ENCODE data around the gene KIF3C. TPM values are rescaled to one million over a fixed set of nuclear protein-coding genes. Genes with fewer than 3 reads are reported as not detected.

The KIF3C gene
- total and polyA plus RNA-seq, 10 of the 15 experiments (the other 5 are each of a cell fraction or from before 2014, with no cell fraction given): 0.10 to 0.63 (median 0.46) TPM

- RAD21 ChIA-PET (ENCODE audit: unreplicated experiment): no interaction called here
- no peaks in the 10 kb centered on the region for H3K36me3 ChIP-seq (ENCODE audit: control insufficient read depth in 2 of 2, insufficient read depth in 2 of 2, low read length in 1 of 2)
- in situ Hi-C loops (cut with MboI): no loop called here
- SMC1A ChIA-PET (ENCODE audit: uncharacterized antibody, unreplicated experiment): interaction anchor here (0.6 kb wide), 1 partner anchor 14 kb away, joined by 3 read pairs; no protein-coding TSS in a partner anchor
- no peak overlapping the region for H3K27ac ChIP-seq (ENCODE audit: control insufficient read depth, insufficient read depth)
- no peak overlapping the region for H3K4me2 ChIP-seq (ENCODE audit: control insufficient read depth, insufficient read depth)
- H3K9ac ChIP-seq (ENCODE audit: control insufficient read depth, insufficient read depth, low read length): no peak overlapping the region
- intact Hi-C loops (cut with micrococcal nuclease; ENCODE audit: unreplicated experiment): no loop called here
- FAIRE-seq (no peak), ATAC-seq (no peak), DNase-seq (ENCODE audit: low read depth, low spot score) (no peak)
- WGBS (ENCODE audit: insufficient coverage, insufficient replicate concordance, low lambda C conversion rate, missing lambda C conversion rate): 16% methylated on average over 10 of the region's 10 CpGs
- CTCF ChIA-PET: no interaction called here
- H3K79me2 ChIP-seq (ENCODE audit: control insufficient read depth, insufficient read depth, low read length): no peaks in the 10 kb centered on the region
- H3K4me3 ChIP-seq: no peak overlapping the region
- no peaks in the 10 kb centered on the region for H4K20me1 ChIP-seq (ENCODE audit: control insufficient read depth, insufficient read depth)
- H3K4me1 ChIP-seq (ENCODE audit: control insufficient read depth, insufficient read depth, low read length): no peaks in the 10 kb centered on the region
- H3K27me3 ChIP-seq (replicated peaks in 1 of 2; ENCODE audit: control insufficient read depth in 2 of 2, insufficient read depth in 2 of 2, low read length in 1 of 2): no peaks in the 10 kb centered on the region
- H2AFZ ChIP-seq (ENCODE audit: control insufficient read depth, low read depth, low read length): no peak overlapping the region; the same call in 1 of the 2 replicates
- BruUV-seq (replicated peaks): no TSS peak
- no peaks in the 10 kb centered on the region for H3K9me3 ChIP-seq (replicated peaks; ENCODE audit: control insufficient read depth, insufficient read depth, low read length)
- POLR2A ChIA-PET: no interaction called here
- TF ChIP-seq BMI1 (IDR thresholded peaks at IDR 0.05; ENCODE audit: borderline replicate concordance) (no peak), REST (IDR thresholded peaks at IDR 0.05; ENCODE audit: low read depth, low read length) (no peak), POU2F2 (IDR thresholded peaks at IDR 0.05; ENCODE audit: borderline replicate concordance, low read depth, low read length) (no peak), ZNF622 (IDR thresholded peaks at IDR 0.05) (no peak), RELA (IDR thresholded peaks at IDR 0.05; ENCODE audit: borderline replicate concordance, partially characterized antibody) (no peak), SUPT20H (IDR thresholded peaks at IDR 0.05; ENCODE audit: borderline replicate concordance, control insufficient read depth, low read depth, low read length) (no peak), FOS (IDR thresholded peaks at IDR 0.05; ENCODE audit: borderline replicate concordance, extremely low read depth, insufficient read length) (no peak), ZBTB11 (CRISPR knock-in tag; IDR thresholded peaks at IDR 0.05) (no peak), ETV6 (conservative IDR thresholded peaks at IDR 0.05 in 1 of 2, IDR thresholded peaks at IDR 0.05 in 1 of 2; ENCODE audit: borderline replicate concordance in 1 of 2, low read depth in 1 of 2) (no peak), BACH1 (IDR thresholded peaks at IDR 0.05; ENCODE audit: borderline replicate concordance) (no peak), KDM1A (IDR thresholded peaks at IDR 0.05; ENCODE audit: borderline replicate concordance) (no peak), ELK1 (IDR thresholded peaks at IDR 0.05; ENCODE audit: low read depth, low read length) (no peak), CHD2 (IDR thresholded peaks at IDR 0.05; ENCODE audit: borderline replicate concordance, low read depth, low read length) (no peak), CBFB (IDR thresholded peaks at IDR 0.05; ENCODE audit: low read depth) (no peak), SREBF2 (IDR thresholded peaks at IDR 0.05; ENCODE audit: low read length) (no peak), FOXM1 (IDR thresholded peaks at IDR 0.05; ENCODE audit: low read depth, low read length) (no peak)
Measured at GRCh38 chr2:25912851-25913695, 69.2 kb downstream of the KIF3C start.

Measured in GM12878 (cell line).